NCI-H187 (cell line): ENCODE results near the gene MYMX.
A peak's percentile ranks its signal among the peaks of the same experiment; 100 is the strongest.

Experiments
- DNase-seq, 2 experiments: peaks; one replicate each; lab custom pipeline; 2025; lab: John Stamatoyannopoulos, UW

MYMX gene

GRCh38 chr6:44250718-44251123, 34.0 kb downstream of the MYMX start:
- DNase-seq = no peak

DNA sequence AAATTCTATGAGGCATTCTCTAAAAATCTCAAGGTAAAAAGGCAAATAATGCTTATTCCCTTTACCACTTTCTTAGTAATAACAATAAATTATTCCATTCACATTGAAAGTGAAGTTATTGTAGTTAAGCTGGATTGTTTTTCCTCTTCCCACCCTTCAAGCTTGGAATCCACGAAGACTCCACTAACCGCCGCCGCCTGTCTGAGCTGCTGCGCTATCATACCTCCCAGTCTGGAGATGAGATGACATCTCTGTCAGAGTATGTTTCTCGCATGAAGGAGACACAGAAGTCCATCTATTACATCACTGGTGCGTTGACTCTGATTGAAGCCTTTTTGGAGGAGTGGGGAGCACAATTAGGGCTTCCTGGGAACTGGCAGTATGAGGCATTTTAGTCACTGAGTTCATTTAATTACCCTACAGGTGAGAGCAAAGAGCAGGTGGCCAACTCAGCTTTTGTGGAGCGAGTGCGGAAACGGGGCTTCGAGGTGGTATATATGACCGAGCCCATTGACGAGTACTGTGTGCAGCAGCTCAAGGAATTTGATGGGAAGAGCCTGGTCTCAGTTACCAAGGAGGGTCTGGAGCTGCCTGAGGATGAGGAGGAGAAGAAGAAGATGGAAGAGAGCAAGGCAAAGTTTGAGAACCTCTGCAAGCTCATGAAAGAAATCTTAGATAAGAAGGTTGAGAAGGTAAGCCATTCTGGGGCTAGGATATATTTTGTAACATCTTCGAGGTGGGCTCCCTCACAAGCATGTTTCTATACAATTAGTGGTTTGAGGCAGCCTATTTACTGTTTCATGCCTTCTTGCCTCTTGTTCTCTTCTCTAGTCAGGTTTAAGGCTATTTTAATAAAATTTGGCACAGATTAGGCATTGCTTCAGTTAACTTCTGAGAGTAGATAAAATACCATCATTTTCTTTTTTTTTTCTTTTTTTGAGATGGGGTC, 35.1 kb downstream of the MYMX start:
- DNase-seq = no peak

GRCh38 chr6:44253307-44254101, 36.8 kb downstream of the MYMX start:
- no peak for DNase-seq

- DNase-seq = no peak
These were observed 37.7 kb downstream of the MYMX start for GRCh38 chr6:44254191-44255104.

DNA sequence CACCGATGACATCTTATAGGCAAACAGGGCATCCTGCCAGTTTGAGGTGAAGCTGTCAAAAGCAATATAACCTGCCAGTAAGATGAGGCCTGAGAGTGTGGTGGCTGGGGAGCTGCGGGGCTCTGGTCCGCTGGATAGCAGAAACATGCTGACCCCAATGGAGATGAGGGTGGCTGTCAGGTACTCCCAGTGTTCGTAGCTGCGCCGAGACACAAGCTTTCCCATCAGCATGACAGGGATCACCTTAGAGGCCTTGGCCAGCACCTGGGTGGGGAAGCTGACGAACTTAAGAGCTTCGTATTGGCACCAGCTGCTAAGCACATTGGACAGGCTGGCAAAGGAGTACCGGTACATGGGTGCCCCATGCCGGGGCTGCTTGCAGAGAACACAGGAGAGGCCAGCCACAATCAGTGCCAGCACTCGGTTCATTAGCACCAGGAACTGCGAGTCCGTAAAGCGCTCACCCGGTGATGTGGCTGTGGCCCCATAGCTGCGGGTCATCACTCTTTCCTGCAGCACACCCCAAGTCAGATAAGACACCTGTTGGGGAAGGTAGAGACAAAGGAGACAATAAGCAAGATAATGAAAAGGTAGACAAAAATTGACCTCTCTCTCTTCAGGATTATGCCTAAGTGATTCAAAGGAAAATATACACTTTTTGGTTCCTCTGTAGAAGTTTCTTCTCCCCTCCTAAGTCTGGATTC, 38.5 kb downstream of the MYMX start:
- DNase-seq = no peak

DNA sequence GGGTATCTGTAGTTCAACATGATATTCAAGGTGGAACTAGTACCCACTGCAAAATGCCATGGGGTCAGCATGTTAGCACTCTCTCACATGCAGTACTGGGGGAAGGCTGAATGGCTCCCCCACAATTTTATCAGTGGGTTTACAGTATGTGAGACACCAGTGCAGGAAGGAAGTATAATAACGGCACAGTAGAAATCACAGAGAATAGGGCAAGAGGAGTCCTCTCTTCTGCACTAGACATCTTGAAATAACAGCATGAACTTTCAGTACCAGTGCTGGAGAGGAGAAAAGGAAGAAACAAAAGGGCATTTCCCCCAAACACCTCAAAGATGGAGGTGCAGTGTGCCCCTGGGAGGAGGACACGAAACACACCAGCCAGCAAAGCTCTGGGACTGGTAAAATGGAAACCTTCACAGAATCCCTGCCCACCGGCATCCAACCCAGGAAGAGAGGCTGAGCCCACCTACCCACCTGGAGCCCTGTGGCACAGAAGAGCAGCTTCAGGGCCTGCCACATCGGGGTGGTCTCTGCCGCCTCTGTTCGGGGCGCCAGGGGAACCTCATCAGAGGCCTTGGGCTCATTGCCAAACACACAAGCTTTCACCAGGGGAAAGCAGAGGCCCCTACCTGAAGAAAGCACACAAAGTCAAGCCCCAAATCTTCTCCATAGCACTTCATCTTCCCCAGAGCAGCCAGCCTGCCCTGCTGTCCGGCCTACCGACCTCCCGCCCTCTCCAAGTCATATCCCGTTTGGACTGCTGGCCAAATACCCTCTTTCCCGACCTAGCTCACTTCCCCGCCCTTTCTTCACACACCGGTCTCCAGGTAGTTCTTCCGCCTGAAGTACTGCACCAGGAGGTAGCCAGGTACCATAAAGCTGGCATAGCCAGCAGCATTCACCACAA, 39.4 kb downstream of the MYMX start:
- DNase-seq = no peak

DNA sequence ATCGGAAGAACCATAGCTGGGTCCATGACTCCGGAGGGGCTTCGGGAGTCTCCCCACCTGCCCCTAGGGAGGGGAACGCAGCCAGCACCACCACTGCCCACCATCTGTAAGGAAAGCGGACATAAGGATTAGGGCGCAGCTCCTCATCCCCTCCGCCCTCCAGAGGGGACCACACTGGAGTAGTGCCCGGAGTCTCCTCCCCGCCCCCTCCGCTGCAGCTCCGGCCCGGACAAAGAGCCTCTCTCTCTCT, 40.0 kb downstream of the MYMX start:
- DNase-seq = no peak

GRCh38 chr6:44257025-44257752, 40.5 kb downstream of the MYMX start, which contains the start of gene SLC35B2:
SLC35B2 (minus strand) TSS chr6:44257528; CDS start chr6:44257410, 118 bp downstream.
- DNase-seq = peak; percentile 28 to 64

DNA sequence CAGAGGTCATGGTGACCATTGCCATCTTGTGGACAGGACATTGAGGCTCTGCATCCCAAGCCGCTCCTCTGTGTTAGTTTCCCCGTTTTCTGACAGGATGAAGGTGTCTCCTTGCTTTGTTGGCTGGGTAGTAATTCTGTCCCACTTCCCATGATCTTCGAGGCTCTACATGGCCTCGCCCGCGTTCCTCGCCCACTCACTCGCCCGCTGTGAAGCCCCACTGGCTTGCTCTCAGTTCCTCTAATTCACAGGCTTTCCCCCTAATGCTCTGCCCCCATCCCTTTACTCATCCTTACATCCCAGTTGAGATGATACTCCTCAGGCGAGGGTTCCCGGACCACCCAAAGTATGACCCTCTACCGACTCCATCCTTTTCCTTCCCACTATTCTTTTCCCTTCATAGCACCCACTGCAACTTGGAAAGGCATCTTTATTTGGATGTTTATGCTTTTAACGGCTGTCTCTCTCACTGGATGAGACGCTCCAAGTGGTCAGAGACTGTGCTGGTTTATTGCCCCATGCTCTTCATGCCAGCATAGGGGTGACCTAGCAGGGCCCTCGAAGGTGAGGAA, 41.1 kb downstream of the MYMX start:
- no peak for DNase-seq

DNA sequence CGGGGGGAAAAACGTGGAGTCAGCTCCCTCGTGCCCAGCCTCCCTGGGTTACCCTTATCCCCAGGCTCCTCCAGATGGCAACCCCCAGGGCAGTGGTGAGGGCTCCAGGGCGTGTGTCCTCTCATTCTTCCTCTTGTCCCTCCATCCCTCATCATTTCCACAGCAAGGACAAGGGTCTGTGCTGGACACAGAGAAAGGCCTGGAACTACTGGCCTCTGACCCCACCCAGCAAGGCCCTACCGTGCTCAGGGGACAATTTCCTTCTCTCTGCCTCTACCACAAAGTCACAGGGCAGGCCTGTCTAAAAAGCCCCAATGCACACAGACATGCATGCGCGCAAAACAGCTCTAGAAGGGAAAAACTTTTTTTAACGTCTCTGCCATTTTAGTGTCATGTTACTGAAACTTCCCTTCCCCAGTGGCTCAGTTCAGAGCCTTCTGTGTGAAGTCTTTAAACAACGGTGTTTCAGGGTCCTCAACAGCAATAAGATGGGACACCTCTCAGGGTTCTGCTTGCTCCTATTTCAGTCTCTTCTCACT, 41.7 kb downstream of the MYMX start:
- DNase-seq = no peak

GRCh38 chr6:44258921-44259320, 42.2 kb downstream of the MYMX start:
- no peak for DNase-seq

DNA sequence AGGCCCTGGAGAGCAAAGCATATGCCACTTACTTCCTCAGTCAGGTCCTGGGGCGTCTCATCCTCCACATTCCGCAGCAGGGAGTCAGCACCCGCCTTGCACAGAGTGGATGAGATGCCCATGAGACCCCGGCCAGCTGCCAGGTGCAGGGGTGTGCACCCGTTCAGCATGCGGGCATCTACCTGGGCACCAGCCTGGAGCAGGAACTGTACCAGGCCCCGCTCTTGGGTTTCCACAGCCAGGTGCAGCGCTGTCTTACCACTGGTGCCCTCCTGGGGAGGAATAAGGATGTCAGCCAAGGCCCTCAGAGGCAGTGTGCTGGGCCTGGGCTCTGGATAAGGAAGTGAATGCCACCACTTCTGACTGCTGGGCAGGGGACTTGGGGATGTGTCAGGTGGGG, 43.3 kb downstream of the MYMX start:
- no peak for DNase-seq

GRCh38 chr6:44260451-44261297, 43.9 kb downstream of the MYMX start:
- no peak for DNase-seq

DNA sequence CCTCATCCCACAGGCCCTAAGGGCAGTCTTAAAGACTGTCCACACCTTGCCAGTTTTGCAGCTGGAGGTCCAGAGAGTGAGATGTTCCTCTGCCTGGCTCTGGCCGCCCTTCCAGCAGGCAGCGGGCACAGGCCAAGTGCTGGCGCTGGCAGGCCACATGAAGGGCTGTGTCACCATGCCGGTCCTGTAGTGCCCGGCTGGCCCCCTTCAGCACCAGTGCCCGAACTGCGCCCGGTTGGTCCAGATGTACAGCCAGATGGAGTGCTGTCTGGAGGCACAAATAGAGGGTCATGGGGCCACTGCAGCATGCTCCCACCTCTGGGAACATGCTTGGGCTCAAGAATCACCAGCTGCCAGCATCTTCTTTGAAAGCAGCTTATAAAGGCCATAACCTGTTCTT, 44.9 kb downstream of the MYMX start:
- DNase-seq = no peak

DNA sequence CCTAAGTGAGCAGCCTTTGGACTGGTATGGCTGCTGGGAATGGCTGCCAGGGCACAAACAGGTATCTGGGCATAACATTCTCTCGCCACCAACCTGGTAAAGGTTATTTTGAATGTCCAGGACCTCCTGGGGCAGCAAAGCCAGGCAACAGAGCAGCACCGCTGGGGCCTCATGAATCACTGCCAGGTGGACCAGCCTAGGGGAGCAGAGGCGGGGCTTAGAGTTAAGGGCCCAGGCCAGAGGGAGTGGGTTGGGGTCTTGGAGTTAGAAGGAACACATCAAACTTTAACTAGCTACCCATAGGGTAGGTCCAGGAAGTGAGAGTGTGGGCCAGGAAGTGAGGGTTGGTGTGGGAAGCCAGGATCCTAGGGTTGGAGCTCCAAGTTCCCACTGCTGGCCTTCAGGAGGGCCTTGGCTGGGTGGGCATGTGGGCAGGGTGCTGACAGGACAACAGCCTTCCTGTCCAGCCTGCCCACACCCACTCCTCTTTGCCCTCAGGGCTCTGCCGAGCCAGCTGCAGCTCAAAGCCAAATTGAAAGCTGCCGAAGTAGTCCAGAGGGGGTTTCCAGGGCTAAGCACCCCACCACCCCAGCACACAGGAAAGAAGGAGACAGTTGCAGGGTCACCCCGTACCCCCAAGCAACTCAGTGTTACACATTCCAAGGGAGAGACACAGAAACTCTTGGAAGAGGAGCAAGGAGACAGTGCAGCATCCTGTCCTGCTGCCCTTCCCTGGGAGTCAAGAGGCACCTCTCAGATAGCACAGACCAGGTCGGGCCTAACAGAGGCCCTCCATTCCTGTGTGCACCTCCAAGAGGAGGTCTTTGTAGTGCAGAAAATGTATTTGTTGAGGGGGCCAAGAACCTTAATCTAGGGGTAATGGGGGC, 46.0 kb downstream of the MYMX start:
- DNase-seq = no peak

DNA sequence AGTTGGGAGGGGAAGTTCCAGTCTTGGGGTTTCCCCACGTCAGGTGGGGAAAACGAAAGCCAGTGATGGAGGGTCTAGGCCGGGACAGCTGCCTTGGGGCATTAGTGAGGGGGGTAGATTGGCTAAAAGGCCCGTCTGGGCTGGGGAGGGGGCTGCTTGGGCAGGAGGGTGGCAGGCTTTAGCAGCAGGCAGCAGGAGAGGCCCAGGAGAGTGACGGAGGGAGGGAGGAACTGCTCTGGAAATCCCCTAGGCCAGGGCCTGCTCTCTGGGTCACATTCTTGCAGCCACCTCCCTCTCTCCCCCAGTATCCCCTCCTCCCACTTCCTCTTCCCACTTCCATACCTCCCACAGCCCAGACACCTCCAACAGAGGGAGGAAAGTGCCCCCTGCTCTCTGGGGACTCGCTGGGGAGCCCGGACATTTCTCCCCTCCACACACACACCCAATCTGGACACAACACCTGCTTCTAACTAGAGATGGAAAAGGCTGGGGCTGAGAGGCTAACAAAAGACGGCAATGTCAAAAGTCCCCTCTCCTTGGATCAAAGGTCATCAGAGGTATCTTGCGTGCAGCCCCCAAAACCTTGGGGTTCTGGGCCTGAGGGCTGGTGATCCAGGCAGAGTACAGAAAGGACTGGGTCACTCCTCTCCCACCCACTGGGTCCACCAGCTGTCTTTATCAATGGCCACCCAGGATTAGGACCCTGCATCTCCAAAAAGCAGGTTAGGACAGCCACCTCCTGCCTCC, 46.8 kb downstream of the MYMX start:
- no peak for DNase-seq
